DMS153 (cell line): Measurements from ENCODE around the gene DYTN.

Experiments
- DNase-seq: peaks from one replicate; lab custom pipeline; 2025; lab: John Stamatoyannopoulos, UW

DYTN gene

GRCh38 chr2:206700156-206700555 lies 18.0 kb downstream of the DYTN start:
- no peak for DNase-seq

- no peak for DNase-seq
Measured at GRCh38 chr2:206698811-206699210, 19.4 kb downstream of the DYTN start.

- DNase-seq = no peak
Measured at GRCh38 chr2:206696910-206697309, 21.3 kb downstream of the DYTN start.

- peak; percentile 57 for DNase-seq
Measured at GRCh38 chr2:206693399-206694137, 24.6 kb downstream of the DYTN start.

- DNase-seq = no peak
Measured at GRCh38 chr2:206692971-206693370, 25.2 kb downstream of the DYTN start.

- DNase-seq = no peak
Measured at GRCh38 chr2:206688990-206689389, 29.2 kb downstream of the DYTN start.

- DNase-seq = no peak
Measured at GRCh38 chr2:206688453-206688852, 29.7 kb downstream of the DYTN start.

- no peak for DNase-seq
Measured at GRCh38 chr2:206683546-206683945, 34.6 kb downstream of the DYTN start.

GRCh38 chr2:206670531-206671319 lies 47.5 kb downstream of the DYTN start:
- DNase-seq = no peak

GRCh38 chr2:206665251-206665650 lies 52.9 kb downstream of the DYTN start:
- DNase-seq = no peak

GRCh38 chr2:206657087-206657486 lies 61.1 kb downstream of the DYTN start:
- no peak for DNase-seq

GRCh38 chr2:206647985-206648384 lies 70.2 kb downstream of the DYTN start:
- no peak for DNase-seq

- peak; percentile 29 for DNase-seq
Measured at GRCh38 chr2:206642075-206643025, 75.8 kb downstream of the DYTN start, which contains the start of gene FAM237A. Gene FAM237A (plus strand): TSS chr2:206642487. CDS start chr2:206644237, 1,750 bp downstream.

- no peak for DNase-seq
Measured at GRCh38 chr2:206641226-206641625, 77.0 kb downstream of the DYTN start.

- no peak for DNase-seq
Measured at GRCh38 chr2:206639636-206640035, 78.6 kb downstream of the DYTN start.

- DNase-seq = no peak
Measured at GRCh38 chr2:206635015-206635414, 83.2 kb downstream of the DYTN start.

GRCh38 chr2:206631340-206631739 lies 86.9 kb downstream of the DYTN start:
- no peak for DNase-seq

GRCh38 chr2:206627632-206628031 lies 90.6 kb downstream of the DYTN start:
- DNase-seq = no peak

- no peak for DNase-seq
Measured at GRCh38 chr2:206626108-206626507, 92.1 kb downstream of the DYTN start.

- no peak for DNase-seq
Measured at GRCh38 chr2:206619011-206619410, 99.2 kb downstream of the DYTN start.

GRCh38 chr2:206616151-206616550 lies 102.0 kb downstream of the DYTN start:
- DNase-seq = no peak

GRCh38 chr2:206615417-206616089 lies 102.6 kb downstream of the DYTN start:
- no peak for DNase-seq
